Measurements from ENCODE around the gene ITGB5.
A peak's percentile ranks its signal among the peaks of the same experiment; 100 is the strongest.
"Not testable (repeated sequence)": the region's sequence is repeated elsewhere in the genome, so short reads cannot be mapped to it uniquely, and the experiment has no call there.

The ITGB5 gene

GRCh38 chr3:124827476-124828206 lies 59.5 kb downstream of the ITGB5 start:
- H3K4me3 ChIP-seq (replicated peaks in 1 of 2; ENCODE audit: low read depth in 2 of 2, low read length in 2 of 2); DNase-seq (ENCODE audit: low read depth in 2 of 2): not testable (repeated sequence)
- TF ChIP-seq CTCF (IDR thresholded peaks at IDR 0.05; ENCODE audit: low read depth, low read length) = peak; percentile 16

- no peak overlapping the region for H3K4me3 ChIP-seq (replicated peaks in 1 of 2; ENCODE audit: low read depth in 2 of 2, low read length in 2 of 2)
- no peak for TF ChIP-seq CTCF (IDR thresholded peaks at IDR 0.05; ENCODE audit: low read depth, low read length)
- DNase-seq (ENCODE audit: low read depth in 2 of 2) = peak; percentile 76 to 79
Measured at GRCh38 chr3:124826703-124827102, 60.5 kb downstream of the ITGB5 start.

- H3K4me3 ChIP-seq (replicated peaks in 1 of 2; ENCODE audit: low read depth in 2 of 2, low read length in 2 of 2) = no peak overlapping the region
- DNase-seq (ENCODE audit: low read depth in 2 of 2) = no peak
- no peak for TF ChIP-seq CTCF (IDR thresholded peaks at IDR 0.05; ENCODE audit: low read depth, low read length)
Measured at GRCh38 chr3:124824286-124824915, 62.8 kb downstream of the ITGB5 start.

GRCh38 chr3:124823648-124824047 lies 63.5 kb downstream of the ITGB5 start:
- no peak overlapping the region for H3K4me3 ChIP-seq (replicated peaks in 1 of 2; ENCODE audit: low read depth in 2 of 2, low read length in 2 of 2)
- no peak for TF ChIP-seq CTCF (IDR thresholded peaks at IDR 0.05; ENCODE audit: low read depth, low read length)
- DNase-seq (ENCODE audit: low read depth in 2 of 2) = no peak

GRCh38 chr3:124823206-124823605 lies 64.0 kb downstream of the ITGB5 start:
- TF ChIP-seq CTCF (IDR thresholded peaks at IDR 0.05; ENCODE audit: low read depth, low read length) = no peak
- H3K4me3 ChIP-seq (replicated peaks in 1 of 2; ENCODE audit: low read depth in 2 of 2, low read length in 2 of 2) = no peak overlapping the region
- no peak for DNase-seq (ENCODE audit: low read depth in 2 of 2)

- TF ChIP-seq CTCF (IDR thresholded peaks at IDR 0.05; ENCODE audit: low read depth, low read length) = no peak
- no peak for DNase-seq (ENCODE audit: low read depth in 2 of 2)
- H3K4me3 ChIP-seq (replicated peaks in 1 of 2; ENCODE audit: low read depth in 2 of 2, low read length in 2 of 2) = no peak overlapping the region
Measured at GRCh38 chr3:124821356-124821755, 65.8 kb downstream of the ITGB5 start.

All from cardiac fibroblast (primary cell).